Measurements from ENCODE around the gene BCL7B.

GRCh38 chr7:73605601-73606220 is 48.2 kb upstream of the BCL7B start:
- TF ChIP-seq CTCF (IDR thresholded peaks at IDR 0.05) = no peak
- TF ChIP-seq EP300 (IDR thresholded peaks at IDR 0.05) = no peak
- no peak for TF ChIP-seq POLR2AphosphoS5 (IDR thresholded peaks at IDR 0.05)
